ENCODE measurements around the gene ID2. TPM values are rescaled to one million over a fixed set of nuclear protein-coding genes. Genes with fewer than 3 reads are reported as not detected.

ID2 gene
- total and polyA plus RNA-seq, 10 of the 15 experiments (the other 5 are each of a cell fraction or from before 2014, with no cell fraction given): 39.0 to 613 (median 73.6) TPM

- Histone ChIP-seq H2AFZ (ENCODE audit: control insufficient read depth, low read depth, low read length) (no peak overlapping the region), H3K4me2 (ENCODE audit: control insufficient read depth, insufficient read depth) (no peak overlapping the region), H3K79me2 (ENCODE audit: control insufficient read depth, insufficient read depth, low read length) (no peaks in the 10 kb centered on the region), H3K36me3 (ENCODE audit: control insufficient read depth in 2 of 2, insufficient read depth in 2 of 2, low read length in 1 of 2) (no peaks in the 10 kb centered on the region), H3K27me3 (replicated peaks in 1 of 2; ENCODE audit: control insufficient read depth in 2 of 2, insufficient read depth in 2 of 2, low read length in 1 of 2) (no peaks in the 10 kb centered on the region), H3K27ac (ENCODE audit: control insufficient read depth, insufficient read depth) (no peak overlapping the region), H4K20me1 (ENCODE audit: control insufficient read depth, insufficient read depth) (no peaks in the 10 kb centered on the region), H3K9me3 (replicated peaks; ENCODE audit: control insufficient read depth, insufficient read depth, low read length) (no peaks in the 10 kb centered on the region; the same call in 2 of the 3 replicates), H3K9ac (ENCODE audit: control insufficient read depth, insufficient read depth, low read length) (no peak overlapping the region), H3K4me1 (ENCODE audit: control insufficient read depth, insufficient read depth, low read length) (no peaks in the 10 kb centered on the region), H3K4me3 (no peak overlapping the region)
- intact Hi-C loops (cut with micrococcal nuclease; ENCODE audit: unreplicated experiment): no loop called here
- DNase-seq (ENCODE audit: low read depth, low spot score) (no peak), FAIRE-seq (no peak), ATAC-seq (no peak)
- SMC1A ChIA-PET (ENCODE audit: uncharacterized antibody, unreplicated experiment): no interaction called here
- RAD21 ChIA-PET (ENCODE audit: unreplicated experiment): no interaction called here
- CTCF ChIA-PET: no interaction called here
- 69% methylated on average over 14 of the region's 14 CpGs for whole genome bisulfite sequencing (ENCODE audit: insufficient coverage, insufficient replicate concordance, low lambda C conversion rate, missing lambda C conversion rate)
- no TSS peak for BruUV-seq (replicated peaks)
- in situ Hi-C loops (cut with MboI): no loop called here
- POLR2A ChIA-PET: no interaction called here
- TF ChIP-seq BMI1 (IDR thresholded peaks at IDR 0.05; ENCODE audit: borderline replicate concordance) (no peak), ZNF24 (IDR thresholded peaks at IDR 0.05) (no peak), EP300 (IDR thresholded peaks at IDR 0.05; ENCODE audit: borderline replicate concordance in 1 of 2, control insufficient read depth in 1 of 2, low read depth in 2 of 2, low read length in 2 of 2) (no peak), ESRRA (IDR thresholded peaks at IDR 0.05; ENCODE audit: low read length) (no peak), NFYB (IDR thresholded peaks at IDR 0.05; ENCODE audit: insufficient read depth, low read depth, low read length) (no peak), BCL11A (IDR thresholded peaks at IDR 0.05; ENCODE audit: low read depth, low read length) (no peak), E4F1 (IDR thresholded peaks at IDR 0.05; ENCODE audit: borderline replicate concordance, partially characterized antibody) (no peak), ZSCAN29 (IDR thresholded peaks at IDR 0.05) (no peak), NR2F1 (conservative IDR thresholded peaks at IDR 0.05) (no peak), DPF2 (IDR thresholded peaks at IDR 0.05) (no peak), ZBTB40 (IDR thresholded peaks at IDR 0.05; ENCODE audit: borderline replicate concordance) (no peak), CEBPZ (IDR thresholded peaks at IDR 0.05; ENCODE audit: low read depth, low read length) (no peak), PBX3 (IDR thresholded peaks at IDR 0.05; ENCODE audit: insufficient replicate concordance, low read depth, low read length) (no peak), RBBP5 (conservative IDR thresholded peaks at IDR 0.05) (no peak), JUNB (IDR thresholded peaks at IDR 0.05) (no peak)
These were observed 27.8 kb downstream of the ID2 start for GRCh38 chr2:8709611-8710010.

Measured in GM12878 (cell line).